CD14-positive monocyte (primary cell): ENCODE data around the gene ATXN2L. TPM values are rescaled to one million over a fixed set of nuclear protein-coding genes. Genes with fewer than 3 reads are reported as not detected.
"Not testable (repeated sequence)": the region's sequence is repeated elsewhere in the genome, so short reads cannot be mapped to it uniquely, and the experiment has no call there.

Experiments used
- DNase-seq, 3 donors: peaks; one replicate each; pipeline ENCODE4 v3.0.0-alpha.2; 2011 to 2022
- H2AFZ ChIP-seq: 2 replicates; pipeline ENCODE4 v1.6.0; 2012; ENCODE audit warnings: mild to moderate bottlenecking, low read depth, low read length, inconsistent platforms; ENCODE audit not compliant: insufficient read depth, poor library complexity, severe bottlenecking
- H3K27ac ChIP-seq, 2 donors: 1 replicate in 1 of 2; 2 replicates in 1 of 2; pipeline ENCODE4 v1.5.1; 2012 to 2013; ENCODE audit warnings: low read length in 2 of 2, control low read depth in 1 of 2, inconsistent platforms in 1 of 2, low read depth in 1 of 2, mild to moderate bottlenecking in 1 of 2
- H3K27me3 ChIP-seq, 2 donors: one replicate each; pipeline versions ENCODE4 v1.6.0 to v1.6.1; 2011 to 2013; ENCODE audit warnings: low read length in 2 of 2; ENCODE audit not compliant: control insufficient read depth in 2 of 2, insufficient read depth in 2 of 2
- H3K36me3 ChIP-seq, 2 donors: replicated peaks in 1 of 2; 1 replicate in 1 of 2; 2 replicates in 1 of 2; pipeline versions ENCODE4 v1.5.1 to v1.6.1; 2012 to 2013; ENCODE audit warnings: low read length in 2 of 2, control low read depth in 1 of 2, inconsistent platforms in 1 of 2, mild to moderate bottlenecking in 1 of 2; ENCODE audit not compliant: insufficient read depth in 2 of 2, control insufficient read depth in 1 of 2
- H3K4me1 ChIP-seq, 2 donors: 1 replicate in 1 of 2; 2 replicates in 1 of 2; pipeline versions ENCODE4 v1.5.1 to v1.6.1; 2012 to 2013; ENCODE audit warnings: low read length in 2 of 2, control low read depth in 1 of 2, inconsistent platforms in 1 of 2, mild to moderate bottlenecking in 1 of 2, moderate library complexity in 1 of 2; ENCODE audit not compliant: insufficient read depth in 2 of 2, control insufficient read depth in 1 of 2
- H3K4me2 ChIP-seq: replicated peaks from 2 replicates; pipeline ENCODE3; 2012; ENCODE audit warnings: low read length, moderate library complexity, mild to moderate bottlenecking; ENCODE audit not compliant: poor library complexity, severe bottlenecking; ENCODE audit errors: extremely low read depth
- H3K4me3 ChIP-seq, 3 experiments: fragments of 200-600 bp in 1 of 3; sonication (generic) in 1 of 3; replicated peaks in 1 of 3; 1 replicate in 2 of 3; 2 replicates in 1 of 3; pipeline ENCODE4 v1.5.1; 2011 to 2013; ENCODE audit warnings: low read length in 3 of 3, mild to moderate bottlenecking in 3 of 3, control low read depth in 2 of 3, low read depth in 2 of 3, inconsistent platforms in 1 of 3, moderate library complexity in 1 of 3
- H3K79me2 ChIP-seq: 2 replicates; pipeline ENCODE4 v1.6.0; 2012; ENCODE audit warnings: mild to moderate bottlenecking, control low read depth, inconsistent platforms, low read length, moderate library complexity; ENCODE audit not compliant: insufficient read depth
- H3K9ac ChIP-seq: 2 replicates; pipeline ENCODE4 v1.6.0; 2017; ENCODE audit warnings: low read length, mild to moderate bottlenecking; ENCODE audit not compliant: insufficient read depth, poor library complexity, severe bottlenecking
- H3K9me3 ChIP-seq, 2 donors: replicated peaks in 1 of 2; 1 replicate in 1 of 2; 2 replicates in 1 of 2; pipeline versions ENCODE4 v1.5.1 to v1.6.1; 2012 to 2013; ENCODE audit warnings: low read length in 2 of 2, control low read depth in 1 of 2; ENCODE audit not compliant: control insufficient read depth in 1 of 2, insufficient read depth in 1 of 2
- H4K20me1 ChIP-seq: 2 replicates; pipeline ENCODE4 v1.6.0; 2012; ENCODE audit warnings: mild to moderate bottlenecking, low read length, control low read depth, moderate library complexity; ENCODE audit not compliant: insufficient read depth
- H3K27ac Mint-ChIP-seq, 7 donors: one replicate each; pipeline ENCODE4 v1.8.0; 2020; ENCODE audit warnings: mild to moderate bottlenecking in 7 of 7, mixed read lengths in 7 of 7, moderate library complexity in 6 of 7, inconsistent platforms in 2 of 7
- H3K27me3 Mint-ChIP-seq, 3 donors: one replicate each; pipeline ENCODE4 v1.8.0; 2021 to 2022; ENCODE audit warnings: low read depth in 3 of 3, mild to moderate bottlenecking in 3 of 3, mixed read lengths in 3 of 3, moderate library complexity in 3 of 3, inconsistent platforms in 1 of 3
- H3K36me3 Mint-ChIP-seq, 2 donors: one replicate each; pipeline ENCODE4 v1.8.0; 2020; ENCODE audit warnings: mixed read lengths in 2 of 2, inconsistent platforms in 1 of 2, mild to moderate bottlenecking in 1 of 2
- H3K4me1 Mint-ChIP-seq: one replicate; pipeline ENCODE4 v1.8.0; 2020; ENCODE audit warnings: mild to moderate bottlenecking, mixed read lengths
- H3K4me3 Mint-ChIP-seq, 2 donors: one replicate each; pipeline ENCODE4 v1.8.0; 2020; ENCODE audit warnings: mild to moderate bottlenecking in 2 of 2, mixed read lengths in 2 of 2, moderate library complexity in 1 of 2
- H3K9me3 Mint-ChIP-seq, 7 donors: one replicate each; pipeline ENCODE4 v1.8.0; 2020 to 2022; ENCODE audit warnings: mixed read lengths in 7 of 7, mild to moderate bottlenecking in 6 of 7, moderate library complexity in 6 of 7, inconsistent platforms in 2 of 7
- CTCF ChIP-seq: fragments of 200-600 bp; IDR thresholded peaks from one replicate; pipeline ENCODE4 v1.8.0; 2022; ENCODE audit warnings: antibody characterized with exemption, mild to moderate bottlenecking
- WGBS: methylation state at CpG from one replicate; pipeline ENCODE4 v1.1.5; 2013; ENCODE audit warnings: missing lambda C conversion rate; ENCODE audit not compliant: insufficient coverage; 5-methylcytosine and 5-hydroxymethylcytosine counted together
- intact Hi-C, 2 donors: fragments of 100-400 bp; cut with micrococcal nuclease; formaldehyde crosslinking; loops; one replicate each; pipeline versions ENCODE4 v1.15.0 to v1.15.1; 2023
- polyA plus RNA-seq, 3 donors: library from polyadenylated mRNA; depleted of rRNA in 1 of 3; unstranded in 2 of 3; stranded (reverse) in 1 of 3; fragments of 300-500 nt in 2 of 3; fragments of >200 nt in 1 of 3; fragmentation: Illumina TruSeq in 2 of 3; gene quantifications; 1 replicate in 2 of 3; 2 replicates in 1 of 3; pipeline ENCODE4 v1.2.3, GENCODE V29; 2012 to 2021

ATXN2L gene
- polyA plus RNA-seq, 3 donors, result 4.8 to 118 (median 10.2) TPM

DNA sequence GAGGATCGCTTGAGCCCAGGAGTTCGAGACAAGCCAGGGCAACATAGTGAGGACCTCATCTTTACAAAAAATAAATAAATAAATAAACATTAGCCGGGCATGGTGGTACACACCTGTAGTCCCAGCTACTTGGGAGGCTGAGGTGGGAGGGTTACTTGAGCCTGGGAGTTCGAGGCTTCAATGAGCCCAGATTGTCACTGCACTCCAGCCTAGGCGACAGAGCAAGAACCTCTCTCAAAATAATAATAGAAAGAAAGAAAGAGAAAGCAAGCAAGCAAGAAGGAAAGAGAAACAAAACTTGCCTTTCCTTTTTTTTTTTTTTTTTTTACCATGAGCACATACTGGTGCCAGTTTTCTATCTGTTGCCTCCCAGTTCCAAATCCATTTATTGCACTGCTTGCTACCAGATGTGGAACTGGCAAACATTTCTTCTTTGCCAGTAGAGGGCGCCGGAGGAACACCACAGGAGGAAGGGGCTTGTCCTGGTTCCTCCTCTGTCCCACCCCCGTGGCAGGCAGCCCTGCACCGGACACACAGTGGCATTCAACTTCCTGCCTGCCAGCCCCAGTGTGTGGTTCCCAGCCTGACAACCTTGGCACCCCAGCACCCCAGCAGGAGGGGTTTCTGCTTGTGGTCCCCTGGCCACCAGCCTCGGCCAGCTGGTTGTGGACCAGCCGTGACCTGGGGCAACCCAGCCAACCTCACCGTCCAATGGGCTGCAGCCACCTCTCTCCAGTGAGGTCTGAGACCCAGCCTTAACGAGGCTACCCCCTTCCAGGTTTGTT lies 20.4 kb upstream of the ATXN2L start:
- intact Hi-C loops, H3K36me3 ChIP-seq, H2AFZ ChIP-seq, H4K20me1 ChIP-seq, H3K79me2 ChIP-seq, H3K4me1 Mint-ChIP-seq, H3K36me3 Mint-ChIP-seq, H3K4me1 ChIP-seq, H3K9ac ChIP-seq, H3K9me3 Mint-ChIP-seq, H3K27me3 ChIP-seq, H3K4me3 ChIP-seq, H3K27ac ChIP-seq, H3K9me3 ChIP-seq, H3K27me3 Mint-ChIP-seq, H3K4me2 ChIP-seq: not testable (repeated sequence)
- H3K27ac Mint-ChIP-seq, result peak overlapping the region in 2 of 7 donors; percentile 76 to 81
- H3K4me3 Mint-ChIP-seq, result peak overlapping the region in 1 of 2 donors; percentile 62
- peak; percentile 56 for TF ChIP-seq CTCF
- WGBS, result no CpG with 5 or more reads among the region's 13 CpGs
- peak in 1 of 3 donors; percentile 71 for DNase-seq

- H3K4me1 ChIP-seq, H3K9me3 Mint-ChIP-seq, H3K4me2 ChIP-seq, H3K36me3 ChIP-seq, H3K27me3 Mint-ChIP-seq, intact Hi-C loops, H3K27ac ChIP-seq, H3K4me1 Mint-ChIP-seq, DNase-seq, H3K9me3 ChIP-seq, H4K20me1 ChIP-seq, H3K27me3 ChIP-seq, H3K79me2 ChIP-seq, H2AFZ ChIP-seq, H3K9ac ChIP-seq, H3K36me3 Mint-ChIP-seq, H3K4me3 Mint-ChIP-seq, H3K4me3 ChIP-seq, H3K27ac Mint-ChIP-seq: not testable (repeated sequence)
- WGBS, result no CpG with 5 or more reads among the region's 11 CpGs
These were observed 15.2 kb upstream of the ATXN2L start for GRCh38 chr16:28807445-28808120.
